Neural crest cell (in vitro differentiated cells): Measurements from ENCODE around the gene SLC51A. TPM values are rescaled to one million over a fixed set of nuclear protein-coding genes. Genes with fewer than 3 reads are reported as not detected.

Source experiments
- DNase-seq: peaks from one replicate; pipeline ENCODE4 v3.0.0; 2021; ENCODE audit warnings: low read depth, mixed read lengths, low spot score
- H3K27ac Mint-ChIP-seq: one replicate; pipeline ENCODE4 v1.8.0; 2021; ENCODE audit warnings: mild to moderate bottlenecking, mixed read lengths; ENCODE audit not compliant: unreplicated experiment
- H3K27me3 Mint-ChIP-seq: 2 replicates; pipeline ENCODE4 v1.8.0; 2021; ENCODE audit warnings: low read depth, mild to moderate bottlenecking, mixed read lengths
- H3K36me3 Mint-ChIP-seq: 2 replicates; pipeline ENCODE4 v1.8.0; 2021; ENCODE audit warnings: low read depth, mild to moderate bottlenecking, mixed read lengths
- H3K4me1 Mint-ChIP-seq: 2 replicates; pipeline ENCODE4 v1.8.0; 2021; ENCODE audit warnings: mixed read lengths
- H3K4me3 Mint-ChIP-seq: one replicate; pipeline ENCODE4 v1.8.0; 2021; ENCODE audit warnings: mild to moderate bottlenecking, mixed read lengths
- H3K9me3 Mint-ChIP-seq: 2 replicates; pipeline ENCODE4 v1.8.0; 2021; ENCODE audit warnings: mixed read lengths
- CTCF ChIP-seq: fragments of 200-600 bp; sonication (generic); conservative IDR thresholded peaks from 2 replicates; pipeline ENCODE4 v1.5.0; 2021; ENCODE audit warnings: antibody characterized with exemption, mild to moderate bottlenecking
- total RNA-seq: library from RNA; stranded (reverse); gene quantifications from 2 replicates; pipeline ENCODE4 v1.2.1, GENCODE V29; 2021

The SLC51A gene
- total RNA-seq, 1 donor from 2014 or later, result not detected

DNA sequence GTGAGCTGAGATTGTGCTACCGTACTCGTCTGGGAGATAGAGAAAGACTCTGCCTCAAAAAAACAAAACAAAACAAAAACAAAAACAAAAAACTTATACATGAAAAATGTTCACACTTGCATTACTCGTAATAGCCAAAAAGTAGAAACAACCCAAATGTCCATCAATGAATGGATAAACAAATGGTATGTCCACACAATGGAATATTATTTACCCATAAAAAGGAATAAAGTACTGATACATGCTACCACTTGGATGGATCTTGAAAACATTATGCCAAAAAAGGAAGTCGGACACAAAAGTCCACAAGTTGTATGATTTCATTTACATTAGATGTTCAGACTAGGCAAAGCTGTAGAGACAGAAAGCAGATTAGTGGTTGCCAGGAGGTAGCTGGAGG, 44.5 kb downstream of the SLC51A start:
- Mint-ChIP-seq H3K9me3 (no peaks in the 10 kb centered on the region), H3K4me3 (no peak overlapping the region)

GRCh38 chr3:196263819-196264218, 47.5 kb downstream of the SLC51A start:
- no peaks in the 10 kb centered on the region for H3K27me3 Mint-ChIP-seq
- no peaks in the 10 kb centered on the region for H3K4me1 Mint-ChIP-seq
- no peak for DNase-seq
- H3K4me3 Mint-ChIP-seq, result no peak overlapping the region
- H3K27ac Mint-ChIP-seq, result peak overlapping the region; percentile 59
- peaks cover 13% of the 10 kb centered on the region for H3K36me3 Mint-ChIP-seq
- no peaks in the 10 kb centered on the region for H3K9me3 Mint-ChIP-seq
- no peak for TF ChIP-seq CTCF

More for the DNA sequence above, 44.5 kb downstream of the SLC51A start:
- H3K36me3 Mint-ChIP-seq, result peaks cover 13% of the 10 kb centered on the region
- H3K27ac Mint-ChIP-seq, result no peak overlapping the region
- DNase-seq, result no peak
- H3K27me3 Mint-ChIP-seq, result no peaks in the 10 kb centered on the region
- no peak for TF ChIP-seq CTCF
- no peaks in the 10 kb centered on the region for H3K4me1 Mint-ChIP-seq

DNA sequence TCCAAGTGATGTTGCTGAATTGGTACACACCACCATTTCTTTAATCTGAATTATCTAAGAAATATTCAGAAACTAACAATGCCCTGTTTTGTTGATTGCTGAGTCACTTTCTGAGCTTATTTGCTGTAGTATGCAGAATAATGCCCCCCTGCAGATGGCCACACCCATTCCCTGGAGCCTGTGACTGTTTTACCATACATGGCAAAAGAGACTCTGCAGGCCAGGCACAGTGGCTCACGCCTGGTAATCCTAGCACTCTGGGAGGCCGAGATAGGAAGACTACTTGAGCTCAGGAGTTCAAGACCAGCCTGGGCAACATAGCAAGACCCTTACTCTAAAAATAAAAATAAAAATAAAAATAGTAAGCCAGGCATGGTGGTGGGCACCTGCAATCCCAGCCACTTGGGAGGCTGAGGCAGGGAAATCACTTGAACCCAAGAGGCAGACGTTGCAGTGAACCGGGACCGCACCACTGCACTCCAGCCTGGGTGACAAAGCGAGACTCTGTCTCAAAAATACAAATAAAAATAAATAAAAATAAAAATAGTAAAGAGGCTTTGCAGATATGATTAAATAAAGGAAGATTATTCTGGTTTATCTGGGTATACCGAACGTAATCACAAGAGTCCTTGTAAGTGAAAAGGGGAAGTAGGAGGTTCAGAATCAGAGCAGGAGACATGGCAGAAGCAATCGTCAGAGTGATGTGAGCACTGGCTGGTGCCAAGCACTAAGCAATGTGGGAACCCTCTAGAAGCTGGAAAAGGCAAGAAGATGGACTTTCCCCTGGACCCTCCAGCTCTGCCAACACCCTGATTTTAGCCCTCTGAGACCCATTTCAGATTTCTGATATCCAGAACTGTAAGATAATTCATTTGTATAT, 52.2 kb downstream of the SLC51A start:
- Mint-ChIP-seq H3K27ac (no peak overlapping the region), H3K4me3 (no peak overlapping the region), H3K4me1 (no peaks in the 10 kb centered on the region), H3K27me3 (no peaks in the 10 kb centered on the region), H3K9me3 (no peaks in the 10 kb centered on the region), H3K36me3 (peaks cover 13% of the 10 kb centered on the region)
- no peak for DNase-seq
- TF ChIP-seq CTCF, result no peak

- Mint-ChIP-seq H3K36me3 (peaks cover 17% of the 10 kb centered on the region), H3K4me3 (no peak overlapping the region), H3K27ac (no peak overlapping the region), H3K9me3 (no peaks in the 10 kb centered on the region), H3K27me3 (no peaks in the 10 kb centered on the region), H3K4me1 (no peaks in the 10 kb centered on the region)
- DNase-seq, result no peak
- no peak for TF ChIP-seq CTCF
These were observed 54.2 kb downstream of the SLC51A start for GRCh38 chr3:196270499-196270898.

DNA sequence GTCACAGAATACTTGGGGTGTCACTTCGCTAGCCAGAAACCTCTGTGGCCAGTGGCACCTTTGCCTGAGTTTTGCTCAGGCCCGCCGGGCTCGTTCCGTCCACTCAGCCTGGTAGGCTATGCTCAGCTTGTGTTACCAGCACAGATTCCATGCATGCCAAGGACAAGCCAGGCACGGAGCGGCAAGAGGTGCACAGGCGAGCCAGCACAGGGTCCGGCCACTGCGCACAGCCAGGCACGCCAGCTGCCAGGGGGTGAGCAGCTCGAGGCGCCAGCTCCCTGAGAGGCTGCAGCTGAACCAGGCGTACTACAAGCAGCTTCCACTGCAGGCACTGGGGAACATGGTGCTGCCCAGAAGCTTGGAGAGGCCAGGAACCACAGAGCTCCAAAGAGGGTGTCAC, 56.5 kb downstream of the SLC51A start:
- Mint-ChIP-seq H3K36me3 (peaks cover 17% of the 10 kb centered on the region), H3K27ac (no peak overlapping the region)

More for the DNA sequence above, 56.5 kb downstream of the SLC51A start:
- Mint-ChIP-seq H3K9me3 (no peaks in the 10 kb centered on the region), H3K4me3 (no peak overlapping the region), H3K4me1 (no peaks in the 10 kb centered on the region), H3K27me3 (no peaks in the 10 kb centered on the region)
- no peak for DNase-seq
- no peak for TF ChIP-seq CTCF
